A549 (cell line): ENCODE results near the gene CLDN6. TPM values are rescaled to one million over a fixed set of nuclear protein-coding genes. Genes with fewer than 3 reads are reported as not detected.

ENCODE experiments used
- ATAC-seq, 2 experiments: fragments of 200-7000 bp in 1 of 2; fragments of >200 bp in 1 of 2; cut with Nextera tagmentation in 1 of 2; cut with Tn5 transposase in 1 of 2; 3 replicates each; pipeline versions ENCODE4 v1.8.0 to v1.9.1; 2018 to 2020; ENCODE audit warnings: mild to moderate bottlenecking in 1 of 2, moderate library complexity in 1 of 2
- CTCF ChIA-PET: fragments of 300-600 bp; sonication (Branson Sonifier 250); formaldehyde crosslinking; extraction: SDS; loops from one replicate; lab custom pipeline; 2021; ENCODE audit warnings: antibody characterized with exemption, inconsistent platforms; lab: Yijun Ruan, JAX
- POLR2A ChIA-PET: fragments of 350-600 bp; formaldehyde crosslinking; extraction: SDS; loops from one replicate; lab custom pipeline; 2021; ENCODE audit warnings: antibody characterized with exemption, inconsistent platforms; lab: Yijun Ruan, JAX
- DNase-seq, 2 experiments: peaks; one replicate each; pipeline versions ENCODE4 v3.0.0 to v3.0.0-alpha.2; 2011 to 2016; ENCODE audit warnings: low read depth in 1 of 2, low spot score in 1 of 2
- FAIRE-seq: peaks from 2 replicates; lab custom pipeline; 2011; peaks lifted over from hg19 to GRCh38; lab: Jason Lieb, UNC
- H3K27ac ChIP-seq, 2 experiments: fragments of >200 bp; sonication (Bioruptor Twin); formaldehyde crosslinking; 3 replicates each; pipeline ENCODE4 v1.5.1; 2016 to 2017
- H3K4me1 ChIP-seq: fragments of >200 bp; sonication (Bioruptor Twin); formaldehyde crosslinking; 3 replicates; pipeline ENCODE4 v1.6.1; 2016
- H3K4me2 ChIP-seq: fragments of >200 bp; sonication (Bioruptor Twin); formaldehyde crosslinking; 3 replicates; pipeline ENCODE4 v1.6.1; 2016
- H3K4me3 ChIP-seq: fragments of >200 bp; sonication (Bioruptor Twin); formaldehyde crosslinking; 3 replicates; pipeline ENCODE4 v1.5.1; 2016
- H3K9me3 ChIP-seq: fragments of >200 bp; sonication (Bioruptor Twin); formaldehyde crosslinking; 3 replicates; pipeline ENCODE4 v1.6.1; 2016
- CBX2 ChIP-seq: fragments of 200-600 bp; sonication (generic); IDR thresholded peaks from 2 replicates; pipeline ENCODE4 v1.6.1; 2016; ENCODE audit warnings: low read depth, mild to moderate bottlenecking, borderline replicate concordance
- CBX8 ChIP-seq: fragments of 200-600 bp; sonication (generic); IDR thresholded peaks from 2 replicates; pipeline ENCODE4 v1.6.1; 2016
- CHD4 ChIP-seq: fragments of 200-600 bp; sonication (generic); IDR thresholded peaks from 2 replicates; pipeline ENCODE4 v1.6.1; 2016; ENCODE audit warnings: antibody characterized with exemption, mild to moderate bottlenecking, borderline replicate concordance
- EP300 ChIP-seq, 2 experiments: fragments of >200 bp; sonication (Bioruptor Twin); formaldehyde crosslinking; IDR thresholded peaks; 2 replicates in 1 of 2; 3 replicates in 1 of 2; pipeline ENCODE4 v1.6.1; 2016 to 2017
- FOXS1 ChIP-seq: fragments of 250-450 bp; sonication (Bioruptor Pico); IDR thresholded peaks from 2 replicates; pipeline ENCODE4 v1.5.0; 2020; ENCODE audit warnings: mild to moderate bottlenecking, moderate library complexity
- GATA3 ChIP-seq: IDR thresholded peaks from 2 replicates; pipeline ENCODE4 v1.6.1; 2012; ENCODE audit warnings: borderline replicate concordance
- HEYL ChIP-seq: fragments of 250-450 bp; sonication (Bioruptor Pico); IDR thresholded peaks from 2 replicates; pipeline ENCODE4 v1.8.0; 2021; ENCODE audit warnings: mild to moderate bottlenecking, moderate library complexity
- HOXA7 ChIP-seq: fragments of 250-450 bp; sonication (Bioruptor Pico); IDR thresholded peaks from 2 replicates; pipeline ENCODE4 v1.5.0; 2020; ENCODE audit warnings: mild to moderate bottlenecking, moderate library complexity
- HOXB5 ChIP-seq: fragments of 250-450 bp; sonication (Bioruptor Pico); IDR thresholded peaks from 2 replicates; pipeline ENCODE4 v1.5.0; 2020; ENCODE audit warnings: mild to moderate bottlenecking, moderate library complexity
- JUN ChIP-seq, 2 experiments: fragments of >200 bp; sonication (Bioruptor Twin); formaldehyde crosslinking; IDR thresholded peaks; 2 replicates in 1 of 2; 3 replicates in 1 of 2; pipeline ENCODE4 v1.6.1; 2016 to 2017
- JUNB ChIP-seq: fragments of >200 bp; sonication (Bioruptor Twin); formaldehyde crosslinking; IDR thresholded peaks from 2 replicates; pipeline ENCODE4 v1.6.1; 2016
- MYC ChIP-seq: IDR thresholded peaks from 2 replicates; pipeline ENCODE4 v1.6.1; 2012; ENCODE audit warnings: mild to moderate bottlenecking, inconsistent platforms, low read length, improper control_type of control experiment, borderline replicate concordance
- NFE2L2 ChIP-seq: fragments of 150-350 bp; conservative IDR thresholded peaks from 2 replicates; pipeline ENCODE4 v1.6.1; 2014; ENCODE audit warnings: low read length
- RAD21 ChIP-seq, 2 experiments: fragments of >200 bp in 1 of 2; sonication (Bioruptor Twin) in 1 of 2; formaldehyde crosslinking in 1 of 2; IDR thresholded peaks in 1 of 2; conservative IDR thresholded peaks in 1 of 2; 2 replicates in 1 of 2; 3 replicates in 1 of 2; pipeline ENCODE4 v1.6.1; 2012 to 2018; ENCODE audit warnings: inconsistent platforms in 1 of 2
- RARB ChIP-seq: fragments of 250-450 bp; sonication (Bioruptor Pico); IDR thresholded peaks from 2 replicates; pipeline ENCODE4 v1.8.0; 2021; ENCODE audit warnings: mild to moderate bottlenecking, moderate library complexity
- RCOR1 ChIP-seq: fragments of 150-350 bp; IDR thresholded peaks from 2 replicates; pipeline ENCODE4 v1.6.1; 2014; ENCODE audit warnings: antibody characterized with exemption, low read length, low read depth
- RNF2 ChIP-seq: fragments of 200-600 bp; sonication (generic); IDR thresholded peaks from 2 replicates; pipeline ENCODE4 v1.6.1; 2016; ENCODE audit warnings: low read depth, mild to moderate bottlenecking, antibody characterized with exemption, moderate library complexity, borderline replicate concordance
- TP53 ChIP-seq: fragments of 250-450 bp; sonication (Bioruptor Pico); IDR thresholded peaks from 2 replicates; pipeline ENCODE4 v1.5.0; 2021; ENCODE audit warnings: mild to moderate bottlenecking, moderate library complexity
- USF2 ChIP-seq: fragments of 450-650 bp; IDR thresholded peaks from 2 replicates; pipeline ENCODE4 v1.6.1; 2014; ENCODE audit warnings: antibody characterized with exemption
- ZNF302 ChIP-seq: fragments of 250-450 bp; sonication (Bioruptor Pico); IDR thresholded peaks from 2 replicates; pipeline ENCODE4 v1.9.0; 2021; ENCODE audit warnings: inconsistent platforms, mild to moderate bottlenecking, moderate library complexity
- ZSCAN20 ChIP-seq: fragments of 250-450 bp; sonication (Bioruptor Pico); IDR thresholded peaks from 2 replicates; pipeline ENCODE4 v1.8.0; 2022; ENCODE audit warnings: mild to moderate bottlenecking, moderate library complexity
- WGBS: methylation state at CpG from one replicate; pipeline ENCODE4 v1.1.6; 2017; ENCODE audit errors: missing lambda C conversion rate; 5-methylcytosine and 5-hydroxymethylcytosine counted together
- polyA plus RNA-seq, 4 experiments: library from polyadenylated mRNA; depleted of rRNA in 3 of 4; stranded (reverse); fragments of >200 nt; fragmentation: RNase III in 1 of 4; extraction: RNeasy Plus Mini Kit Qiagen cat#74134 plus additional on column Dnase treatment in 1 of 4; gene quantifications; 2 replicates in 3 of 4; 3 replicates in 1 of 4; pipeline ENCODE4 v1.2.3, GENCODE V29; 2011 to 2017
- TF ChIP-seq, protein P1 (sequence below): fragments of 150-350 bp; IDR thresholded peaks from 2 replicates; pipeline ENCODE4 v1.6.1; 2014; ENCODE audit warnings: low read depth, mild to moderate bottlenecking, low read length
- TF ChIP-seq, protein P2 (sequence below): IDR thresholded peaks from 2 replicates; pipeline ENCODE4 v1.6.1; 2012
- TF ChIP-seq, protein P3 (sequence below): fragments of 250-450 bp; sonication (Bioruptor Pico); IDR thresholded peaks from 2 replicates; pipeline ENCODE4 v1.5.0; 2021; ENCODE audit warnings: mild to moderate bottlenecking, moderate library complexity, borderline replicate concordance

Gene CLDN6
- polyA plus RNA-seq, 2 of the 4 experiments (the other 2 are of a cell fraction), result 0.25 TPM; not detected in 1

- TF ChIP-seq TP53 (CRISPR knock-in tag) (no peak), HOXA7 (CRISPR knock-in tag) (no peak), RCOR1 (no peak), RNF2 (no peak), HOXB5 (CRISPR knock-in tag) (no peak), USF2 (no peak), CBX8 (no peak)
- TF ChIP-seq, protein P1, sequence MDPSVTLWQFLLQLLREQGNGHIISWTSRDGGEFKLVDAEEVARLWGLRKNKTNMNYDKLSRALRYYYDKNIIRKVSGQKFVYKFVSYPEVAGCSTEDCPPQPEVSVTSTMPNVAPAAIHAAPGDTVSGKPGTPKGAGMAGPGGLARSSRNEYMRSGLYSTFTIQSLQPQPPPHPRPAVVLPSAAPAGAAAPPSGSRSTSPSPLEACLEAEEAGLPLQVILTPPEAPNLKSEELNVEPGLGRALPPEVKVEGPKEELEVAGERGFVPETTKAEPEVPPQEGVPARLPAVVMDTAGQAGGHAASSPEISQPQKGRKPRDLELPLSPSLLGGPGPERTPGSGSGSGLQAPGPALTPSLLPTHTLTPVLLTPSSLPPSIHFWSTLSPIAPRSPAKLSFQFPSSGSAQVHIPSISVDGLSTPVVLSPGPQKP, result no peak
- TF ChIP-seq, all 56 proteins: peak for 0
Observed at GRCh38 chr16:3063625-3064386, 45.8 kb upstream of the CLDN6 start (continued).

GRCh38 chr16:3062553-3062952, 44.6 kb upstream of the CLDN6 start:
- DNase-seq, result no peak
- Histone ChIP-seq H3K27ac (no peak overlapping the region), H3K4me2 (no peak overlapping the region), H3K4me1 (peaks cover 27% of the 10 kb centered on the region), H3K9me3 (no peaks in the 10 kb centered on the region), H3K4me3 (no peak overlapping the region)
- ChIA-PET CTCF (interaction anchor here (0.7 to 12.4 kb wide), 6 partner anchors 14 to 67 kb away, joined by 3 to 186 read pairs (median 7); partner anchors contain the start of genes ZNF213 and ZSCAN10), POLR2A (no interaction called here)
- no peak for FAIRE-seq
- no peak for TF ChIP-seq EP300 (IDR thresholded peaks at IDR 0.05)
- TF ChIP-seq MYC, result no peak
- TF ChIP-seq CBX2, result no peak
- TF ChIP-seq, protein P2, sequence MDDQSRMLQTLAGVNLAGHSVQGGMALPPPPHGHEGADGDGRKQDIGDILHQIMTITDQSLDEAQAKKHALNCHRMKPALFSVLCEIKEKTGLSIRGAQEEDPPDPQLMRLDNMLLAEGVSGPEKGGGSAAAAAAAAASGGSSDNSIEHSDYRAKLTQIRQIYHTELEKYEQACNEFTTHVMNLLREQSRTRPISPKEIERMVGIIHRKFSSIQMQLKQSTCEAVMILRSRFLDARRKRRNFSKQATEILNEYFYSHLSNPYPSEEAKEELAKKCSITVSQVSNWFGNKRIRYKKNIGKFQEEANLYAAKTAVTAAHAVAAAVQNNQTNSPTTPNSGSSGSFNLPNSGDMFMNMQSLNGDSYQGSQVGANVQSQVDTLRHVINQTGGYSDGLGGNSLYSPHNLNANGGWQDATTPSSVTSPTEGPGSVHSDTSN, result no peak
- no peak for TF ChIP-seq JUN (IDR thresholded peaks at IDR 0.05)
- no peak for TF ChIP-seq RAD21 (conservative IDR thresholded peaks at IDR 0.05 in 1 of 2, IDR thresholded peaks at IDR 0.05 in 1 of 2)
- no peak for TF ChIP-seq ZNF302 (CRISPR knock-in tag)
- no peak for TF ChIP-seq CBX8
- no peak for TF ChIP-seq GATA3
- no peak for TF ChIP-seq NFE2L2
- TF ChIP-seq HEYL (CRISPR knock-in tag), result no peak
- no peak for TF ChIP-seq HOXB5 (CRISPR knock-in tag)
- no peak for TF ChIP-seq CHD4
- no peak for TF ChIP-seq ZSCAN20 (CRISPR knock-in tag)
- TF ChIP-seq, protein P3, sequence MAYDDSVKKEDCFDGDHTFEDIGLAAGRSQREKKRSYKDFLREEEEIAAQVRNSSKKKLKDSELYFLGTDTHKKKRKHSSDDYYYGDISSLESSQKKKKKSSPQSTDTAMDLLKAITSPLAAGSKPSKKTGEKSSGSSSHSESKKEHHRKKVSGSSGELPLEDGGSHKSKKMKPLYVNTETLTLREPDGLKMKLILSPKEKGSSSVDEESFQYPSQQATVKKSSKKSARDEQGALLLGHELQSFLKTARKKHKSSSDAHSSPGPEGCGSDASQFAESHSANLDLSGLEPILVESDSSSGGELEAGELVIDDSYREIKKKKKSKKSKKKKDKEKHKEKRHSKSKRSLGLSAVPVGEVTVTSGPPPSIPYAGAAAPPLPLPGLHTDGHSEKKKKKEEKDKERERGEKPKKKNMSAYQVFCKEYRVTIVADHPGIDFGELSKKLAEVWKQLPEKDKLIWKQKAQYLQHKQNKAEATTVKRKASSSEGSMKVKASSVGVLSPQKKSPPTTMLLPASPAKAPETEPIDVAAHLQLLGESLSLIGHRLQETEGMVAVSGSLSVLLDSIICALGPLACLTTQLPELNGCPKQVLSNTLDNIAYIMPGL (CRISPR knock-in tag), result no peak
- TF ChIP-seq JUNB, result no peak
- no peak for TF ChIP-seq FOXS1 (CRISPR knock-in tag)
- TF ChIP-seq RARB, result no peak
- 77% methylated on average over 6 of the region's 6 CpGs for WGBS
- ATAC-seq, result no peak
